ENCODE results near the gene MYH9.

- TF ChIP-seq ELK4 (IDR thresholded peaks at IDR 0.05; ENCODE audit: borderline replicate concordance, low read depth, low read length) (no peak), CTCF (tag by site-specific recombination; IDR thresholded peaks at IDR 0.05) (no peak), ZBTB7A (tag by site-specific recombination; IDR thresholded peaks at IDR 0.05; ENCODE audit: low read depth) (no peak), ZNF114 (tag by site-specific recombination; IDR thresholded peaks at IDR 0.05) (no peak), ZNF558 (tag by site-specific recombination; IDR thresholded peaks at IDR 0.05) (no peak), ZNF785 (tag by site-specific recombination; IDR thresholded peaks at IDR 0.05) (no peak), ZNF670 (tag by site-specific recombination; IDR thresholded peaks at IDR 0.05; ENCODE audit: low read depth) (no peak), ZNF391 (tag by site-specific recombination; IDR thresholded peaks at IDR 0.05; ENCODE audit: borderline replicate concordance, low read depth) (no peak), PRDM2 (tag by site-specific recombination; IDR thresholded peaks at IDR 0.05; ENCODE audit: borderline replicate concordance) (no peak)
Observed at GRCh38 chr22:36378869-36379217, 8.9 kb downstream of the MYH9 start.

Data from HEK293 (cell line).